ENCODE data around the gene TMEM179B. TPM values are rescaled to one million over a fixed set of nuclear protein-coding genes. Genes with fewer than 3 reads are reported as not detected.
A peak's percentile ranks its signal among the peaks of the same experiment; 100 is the strongest.

The TMEM179B gene
- total RNA-seq, 4 donors from 2014 or later: 22.3 to 83.8 (median 34.2) TPM

DNA sequence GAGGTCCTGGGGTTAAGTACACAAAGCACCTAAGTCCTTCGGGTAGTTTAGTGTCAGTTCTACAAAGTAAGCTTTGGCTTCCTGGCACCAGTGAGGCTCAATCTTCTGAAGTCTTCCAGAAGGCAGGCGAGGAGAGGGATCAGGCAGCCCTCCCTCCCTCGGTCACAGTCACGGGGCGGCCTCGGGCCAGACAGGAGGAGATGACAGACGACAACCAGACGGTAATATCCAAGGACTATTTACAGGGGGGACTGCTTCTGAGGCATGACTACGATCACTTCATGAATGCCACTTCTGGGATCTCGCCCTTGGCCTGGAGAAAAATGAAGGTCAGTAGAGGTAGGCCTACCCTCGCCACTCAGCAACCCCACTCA, 5.0 kb downstream of the TMEM179B start:
- peak overlapping the region; percentile 69 to 72 for H3K4me3 ChIP-seq
- no peaks in the 10 kb centered on the region for H3K9me3 ChIP-seq
- TF ChIP-seq, protein P1, sequence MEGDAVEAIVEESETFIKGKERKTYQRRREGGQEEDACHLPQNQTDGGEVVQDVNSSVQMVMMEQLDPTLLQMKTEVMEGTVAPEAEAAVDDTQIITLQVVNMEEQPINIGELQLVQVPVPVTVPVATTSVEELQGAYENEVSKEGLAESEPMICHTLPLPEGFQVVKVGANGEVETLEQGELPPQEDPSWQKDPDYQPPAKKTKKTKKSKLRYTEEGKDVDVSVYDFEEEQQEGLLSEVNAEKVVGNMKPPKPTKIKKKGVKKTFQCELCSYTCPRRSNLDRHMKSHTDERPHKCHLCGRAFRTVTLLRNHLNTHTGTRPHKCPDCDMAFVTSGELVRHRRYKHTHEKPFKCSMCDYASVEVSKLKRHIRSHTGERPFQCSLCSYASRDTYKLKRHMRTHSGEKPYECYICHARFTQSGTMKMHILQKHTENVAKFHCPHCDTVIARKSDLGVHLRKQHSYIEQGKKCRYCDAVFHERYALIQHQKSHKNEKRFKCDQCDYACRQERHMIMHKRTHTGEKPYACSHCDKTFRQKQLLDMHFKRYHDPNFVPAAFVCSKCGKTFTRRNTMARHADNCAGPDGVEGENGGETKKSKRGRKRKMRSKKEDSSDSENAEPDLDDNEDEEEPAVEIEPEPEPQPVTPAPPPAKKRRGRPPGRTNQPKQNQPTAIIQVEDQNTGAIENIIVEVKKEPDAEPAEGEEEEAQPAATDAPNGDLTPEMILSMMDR (IDR thresholded peaks at IDR 0.05): no peak
- no peak for TF ChIP-seq POLR2A (IDR thresholded peaks at IDR 0.05)
- intact Hi-C loops (cut with DNase I; ENCODE audit: low total_unique reads): no loop called here
- peak in 1 of 2 donors; percentile 43 for DNase-seq
- H3K27ac ChIP-seq: peak overlapping the region; percentile 76 to 85
- no peaks in the 10 kb centered on the region for H3K27me3 ChIP-seq
- no peaks in the 10 kb centered on the region for H3K36me3 ChIP-seq
- peaks cover 0 to 5% of the 10 kb centered on the region in 2 donors for H3K4me1 ChIP-seq

DNA sequence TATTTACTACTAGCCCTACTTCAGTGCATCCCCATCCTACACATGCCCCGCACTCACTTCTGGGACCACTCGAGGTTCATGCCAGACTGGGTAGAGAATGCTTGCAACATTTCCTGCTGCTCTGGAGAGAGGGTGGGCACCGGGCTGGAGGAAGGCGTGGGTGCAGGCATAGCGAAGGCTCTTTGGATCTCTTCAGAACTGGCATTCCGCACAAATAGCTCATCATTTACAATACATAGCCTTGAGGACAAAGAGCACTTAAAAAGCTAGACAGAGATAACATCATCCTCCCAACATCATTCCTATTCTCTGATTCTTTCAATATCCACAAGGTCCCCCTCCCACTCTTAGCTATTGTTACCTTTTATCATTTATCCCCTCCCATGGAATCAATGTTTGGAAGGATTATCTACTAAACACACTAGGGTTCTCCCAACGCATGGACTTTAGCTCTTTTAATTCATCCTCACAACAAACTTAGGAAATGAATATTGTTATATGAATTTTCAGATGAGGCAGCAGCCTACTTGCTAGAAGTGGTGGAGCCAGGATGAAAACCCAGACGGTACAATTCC, 7.1 kb downstream of the TMEM179B start:
- H3K36me3 ChIP-seq: no peaks in the 10 kb centered on the region
- intact Hi-C loops (cut with DNase I; ENCODE audit: low total_unique reads): no loop called here
- no peaks in the 10 kb centered on the region for H3K27me3 ChIP-seq
- peaks cover 0 to 5% of the 10 kb centered on the region in 2 donors for H3K4me1 ChIP-seq
- no peak for DNase-seq
- TF ChIP-seq, protein P1 (IDR thresholded peaks at IDR 0.05): no peak
- no peak for TF ChIP-seq POLR2A (IDR thresholded peaks at IDR 0.05)
- no peak overlapping the region for H3K27ac ChIP-seq
- H3K4me3 ChIP-seq: no peak overlapping the region
- no peaks in the 10 kb centered on the region for H3K9me3 ChIP-seq

DNA sequence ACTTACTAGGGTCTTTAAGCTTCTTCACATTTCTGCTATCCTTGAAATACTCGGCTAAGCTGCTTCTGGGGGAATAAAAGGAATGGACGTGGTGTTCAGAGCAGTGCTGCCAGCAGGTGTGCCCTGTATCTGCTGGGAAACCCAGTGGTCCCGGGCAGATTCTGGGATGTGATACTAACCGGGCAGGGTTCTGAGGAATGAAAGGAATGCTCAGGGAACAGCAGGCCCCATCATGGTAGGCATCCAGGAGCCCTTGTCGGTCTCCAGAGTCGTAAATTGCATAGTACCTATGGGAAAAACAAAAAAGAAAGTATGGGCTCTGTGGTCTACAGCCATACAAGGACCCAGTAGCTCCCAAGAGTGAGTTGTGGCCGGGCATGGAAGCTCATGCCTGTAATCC, 9.1 kb downstream of the TMEM179B start:
- no peak for TF ChIP-seq POLR2A (IDR thresholded peaks at IDR 0.05)
- TF ChIP-seq, protein P1 (IDR thresholded peaks at IDR 0.05): no peak
- Histone ChIP-seq H3K27me3 (no peaks in the 10 kb centered on the region), H3K27ac (no peak overlapping the region), H3K4me3 (no peak overlapping the region), H3K9me3 (no peaks in the 10 kb centered on the region), H3K4me1 (peaks cover 0 to 5% of the 10 kb centered on the region in 2 donors), H3K36me3 (no peaks in the 10 kb centered on the region)
- intact Hi-C loops (cut with DNase I; ENCODE audit: low total_unique reads): no loop called here
- DNase-seq: no peak

DNA sequence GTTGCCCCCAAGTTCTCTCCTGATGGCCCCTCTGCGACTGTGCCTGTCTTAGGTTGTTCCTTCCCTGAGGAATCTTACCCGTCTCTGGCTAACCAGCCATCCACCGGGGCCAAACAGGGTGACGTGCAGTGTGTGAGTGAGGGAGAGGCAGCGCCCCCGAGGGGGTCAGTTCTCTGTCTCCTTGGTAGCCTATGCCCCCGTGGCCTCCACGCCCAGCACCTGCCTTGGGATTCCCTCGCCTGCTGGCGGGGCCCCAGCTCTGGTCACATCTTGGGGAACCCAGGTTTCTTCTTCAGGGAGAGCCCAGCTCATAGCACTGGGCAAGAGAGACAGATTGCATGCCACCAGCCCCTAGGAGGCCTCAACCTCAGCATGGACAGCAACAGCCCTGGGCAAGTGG, 12.3 kb downstream of the TMEM179B start:
- no peaks in the 10 kb centered on the region for H3K9me3 ChIP-seq
- H3K4me3 ChIP-seq: no peak overlapping the region
- peaks cover 0 to 4% of the 10 kb centered on the region in 2 donors for H3K4me1 ChIP-seq
- H3K27ac ChIP-seq: no peak overlapping the region
- no peaks in the 10 kb centered on the region for H3K36me3 ChIP-seq
- no peak for TF ChIP-seq POLR2A (IDR thresholded peaks at IDR 0.05)
- TF ChIP-seq, protein P1 (IDR thresholded peaks at IDR 0.05): no peak
- H3K27me3 ChIP-seq: no peaks in the 10 kb centered on the region
- no peak for DNase-seq
- intact Hi-C loops (cut with DNase I; ENCODE audit: low total_unique reads): no loop called here

DNA sequence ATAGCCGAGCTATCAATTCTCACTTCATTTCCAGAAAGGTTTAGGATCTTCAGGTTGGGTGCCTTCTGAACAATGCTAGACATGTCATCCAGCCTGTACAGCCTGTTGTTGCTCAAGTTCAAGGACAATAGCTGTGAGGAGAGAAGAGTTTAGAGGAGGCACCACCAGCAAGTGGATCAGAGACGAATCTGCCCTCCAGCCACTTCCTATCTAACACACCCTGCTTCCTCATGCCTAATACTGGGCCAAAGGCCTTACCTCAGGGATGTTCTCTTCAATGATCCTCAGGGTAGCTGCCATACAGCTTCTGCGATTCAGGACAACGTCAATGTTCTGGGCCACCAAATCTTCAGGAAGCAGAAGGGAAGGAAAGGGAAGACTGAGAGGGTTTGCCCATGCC, 13.9 kb downstream of the TMEM179B start:
- Histone ChIP-seq H3K4me3 (no peak overlapping the region), H3K9me3 (no peaks in the 10 kb centered on the region), H3K36me3 (no peaks in the 10 kb centered on the region), H3K27ac (no peak overlapping the region), H3K27me3 (no peaks in the 10 kb centered on the region), H3K4me1 (peaks cover 0 to 4% of the 10 kb centered on the region in 2 donors)
- no peak for DNase-seq
- TF ChIP-seq POLR2A (IDR thresholded peaks at IDR 0.05): no peak
- TF ChIP-seq, protein P1 (IDR thresholded peaks at IDR 0.05): no peak
- intact Hi-C loops (cut with DNase I; ENCODE audit: low total_unique reads): no loop called here
